Cardiac fibroblast (primary cell): ENCODE results near the gene PSPN.
"Not testable (repeated sequence)": the region's sequence is repeated elsewhere in the genome, so short reads cannot be mapped to it uniquely, and the experiment has no call there.

Source experiments
- DNase-seq, 2 donors: peaks; one replicate each; pipeline versions ENCODE4 v3.0.0 to v3.0.0-alpha.2; 2010; ENCODE audit warnings: low read depth in 2 of 2
- H3K4me3 ChIP-seq, 2 donors: replicated peaks in 1 of 2; 1 replicate in 1 of 2; 2 replicates in 1 of 2; pipeline ENCODE4 v1.5.1; 2011; ENCODE audit warnings: low read depth in 2 of 2, low read length in 2 of 2, mild to moderate bottlenecking in 2 of 2, moderate library complexity in 1 of 2
- TF ChIP-seq, protein P1 (sequence below): IDR thresholded peaks from one replicate; pipeline ENCODE4 v1.5.1; 2011; ENCODE audit warnings: low read depth, mild to moderate bottlenecking, low read length, inconsistent platforms

PSPN gene

DNA sequence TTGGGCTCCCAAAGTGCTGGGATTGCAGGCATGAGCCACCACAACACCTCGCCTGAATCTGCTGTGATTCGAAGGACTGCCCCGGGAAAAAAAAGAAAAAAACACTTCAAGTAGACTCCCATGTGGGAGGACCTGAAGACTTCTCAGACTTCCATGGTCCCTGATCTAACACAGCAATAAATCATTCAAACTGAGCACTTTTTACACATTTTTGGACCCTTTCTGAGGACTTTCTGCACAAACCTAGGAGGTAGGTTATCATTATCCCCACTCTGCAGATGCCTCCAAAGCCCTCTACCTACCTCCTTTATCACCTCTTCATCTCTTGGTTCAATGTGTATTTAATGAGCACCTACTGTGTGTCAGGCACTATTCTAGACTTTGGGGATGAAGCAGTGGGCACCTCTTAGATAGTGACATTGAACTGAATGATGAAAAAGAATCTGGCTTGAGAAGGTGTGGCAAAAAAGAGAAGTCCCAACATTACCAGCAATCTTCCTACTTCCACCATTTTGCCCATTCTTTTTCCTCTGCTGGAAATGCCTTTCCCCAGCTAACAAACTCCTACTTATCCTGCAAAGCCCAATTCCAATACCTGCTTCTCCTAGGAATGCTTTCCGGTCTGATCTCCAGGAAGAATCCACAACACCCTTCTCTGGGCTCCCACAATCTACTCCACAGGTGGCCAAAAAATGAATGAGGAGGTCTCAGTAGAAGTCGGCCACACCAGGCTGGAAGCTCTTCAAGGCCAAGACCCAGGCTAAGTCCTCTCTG lies 16.0 kb downstream of the PSPN start:
- DNase-seq, result no peak
- TF ChIP-seq, protein P1, sequence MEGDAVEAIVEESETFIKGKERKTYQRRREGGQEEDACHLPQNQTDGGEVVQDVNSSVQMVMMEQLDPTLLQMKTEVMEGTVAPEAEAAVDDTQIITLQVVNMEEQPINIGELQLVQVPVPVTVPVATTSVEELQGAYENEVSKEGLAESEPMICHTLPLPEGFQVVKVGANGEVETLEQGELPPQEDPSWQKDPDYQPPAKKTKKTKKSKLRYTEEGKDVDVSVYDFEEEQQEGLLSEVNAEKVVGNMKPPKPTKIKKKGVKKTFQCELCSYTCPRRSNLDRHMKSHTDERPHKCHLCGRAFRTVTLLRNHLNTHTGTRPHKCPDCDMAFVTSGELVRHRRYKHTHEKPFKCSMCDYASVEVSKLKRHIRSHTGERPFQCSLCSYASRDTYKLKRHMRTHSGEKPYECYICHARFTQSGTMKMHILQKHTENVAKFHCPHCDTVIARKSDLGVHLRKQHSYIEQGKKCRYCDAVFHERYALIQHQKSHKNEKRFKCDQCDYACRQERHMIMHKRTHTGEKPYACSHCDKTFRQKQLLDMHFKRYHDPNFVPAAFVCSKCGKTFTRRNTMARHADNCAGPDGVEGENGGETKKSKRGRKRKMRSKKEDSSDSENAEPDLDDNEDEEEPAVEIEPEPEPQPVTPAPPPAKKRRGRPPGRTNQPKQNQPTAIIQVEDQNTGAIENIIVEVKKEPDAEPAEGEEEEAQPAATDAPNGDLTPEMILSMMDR, result no peak
- H3K4me3 ChIP-seq, result no peak overlapping the region

DNA sequence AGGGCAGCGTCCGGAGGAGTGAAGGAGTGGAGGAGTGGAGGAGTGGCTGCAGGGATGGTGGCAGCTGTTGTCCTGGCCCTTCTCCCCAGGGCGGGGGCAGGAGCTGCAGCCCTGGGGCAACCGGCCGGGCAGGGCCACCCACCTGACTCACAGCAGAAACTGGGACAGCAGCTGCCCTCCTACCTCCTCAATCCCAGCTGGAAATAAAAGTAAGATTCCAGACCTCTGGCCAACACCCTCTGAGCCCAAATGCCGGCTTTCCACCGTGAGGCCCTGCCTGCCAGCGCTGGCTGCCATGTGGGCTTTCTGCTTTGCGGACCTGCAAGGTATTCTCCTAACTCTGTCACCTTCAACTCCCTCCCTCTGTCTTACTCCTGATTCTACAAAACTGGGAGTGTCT lies 17.7 kb downstream of the PSPN start:
- TF ChIP-seq, protein P1, result no peak
- DNase-seq, result no peak
- H3K4me3 ChIP-seq, result no peak overlapping the region

DNA sequence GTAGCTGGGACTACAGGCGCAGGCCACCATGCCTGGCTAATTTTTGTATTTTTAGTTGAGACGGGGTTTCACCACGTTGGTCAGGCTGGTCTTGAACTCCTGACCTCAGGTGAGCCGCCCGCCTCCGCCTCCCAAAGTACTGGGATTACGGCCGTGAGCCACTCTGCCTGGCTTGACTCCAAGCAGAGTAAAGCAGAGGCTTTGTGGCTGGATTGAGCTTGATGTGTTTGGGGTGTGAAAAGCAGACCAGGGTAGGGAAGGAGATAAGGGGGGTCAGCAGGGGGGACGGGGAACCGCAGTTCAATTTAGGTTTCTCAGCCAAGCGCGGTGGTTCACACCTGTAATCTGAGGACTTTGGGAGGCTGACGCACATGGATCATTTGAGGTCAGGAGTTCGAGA lies 18.6 kb downstream of the PSPN start:
- no peak for DNase-seq
- TF ChIP-seq, protein P1, result no peak
- no peak overlapping the region for H3K4me3 ChIP-seq

DNA sequence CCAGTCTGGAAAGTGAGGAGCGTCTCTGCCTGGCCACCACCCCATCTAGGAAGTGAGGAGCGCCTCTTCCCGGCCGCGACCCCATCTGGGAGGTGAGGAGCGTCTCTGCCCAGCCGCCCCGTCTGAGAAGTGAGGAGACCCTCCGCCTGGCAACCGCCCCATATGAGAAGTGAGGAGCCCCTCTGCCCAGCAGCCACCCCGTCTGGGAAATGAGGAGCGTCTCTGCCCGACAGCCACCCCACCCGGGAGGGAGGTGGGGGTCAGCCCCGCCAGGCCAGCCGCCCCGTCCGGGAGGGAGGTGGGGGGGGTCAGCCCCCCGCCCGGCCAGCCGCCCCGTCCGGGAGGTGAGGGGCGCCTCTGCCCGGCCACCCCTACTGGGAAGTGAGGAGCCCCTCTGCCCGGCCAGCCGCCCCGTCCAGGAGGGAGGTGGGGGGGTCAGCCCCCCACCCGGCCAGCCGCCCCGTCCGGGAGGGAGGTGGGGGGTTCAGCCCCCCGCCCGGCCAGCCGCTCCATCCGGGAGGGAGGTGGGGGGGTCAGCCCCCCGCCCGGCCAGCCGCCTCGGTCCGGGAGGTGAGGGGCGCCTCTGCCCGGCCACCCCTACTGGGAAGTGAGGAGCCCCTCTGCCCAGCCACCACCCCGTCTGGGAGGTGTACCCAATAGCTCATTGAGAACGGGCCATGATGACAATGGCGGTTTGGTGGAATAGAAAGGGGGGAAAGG lies 20.3 kb downstream of the PSPN start:
- not testable (repeated sequence) for DNase-seq, H3K4me3 ChIP-seq

DNA sequence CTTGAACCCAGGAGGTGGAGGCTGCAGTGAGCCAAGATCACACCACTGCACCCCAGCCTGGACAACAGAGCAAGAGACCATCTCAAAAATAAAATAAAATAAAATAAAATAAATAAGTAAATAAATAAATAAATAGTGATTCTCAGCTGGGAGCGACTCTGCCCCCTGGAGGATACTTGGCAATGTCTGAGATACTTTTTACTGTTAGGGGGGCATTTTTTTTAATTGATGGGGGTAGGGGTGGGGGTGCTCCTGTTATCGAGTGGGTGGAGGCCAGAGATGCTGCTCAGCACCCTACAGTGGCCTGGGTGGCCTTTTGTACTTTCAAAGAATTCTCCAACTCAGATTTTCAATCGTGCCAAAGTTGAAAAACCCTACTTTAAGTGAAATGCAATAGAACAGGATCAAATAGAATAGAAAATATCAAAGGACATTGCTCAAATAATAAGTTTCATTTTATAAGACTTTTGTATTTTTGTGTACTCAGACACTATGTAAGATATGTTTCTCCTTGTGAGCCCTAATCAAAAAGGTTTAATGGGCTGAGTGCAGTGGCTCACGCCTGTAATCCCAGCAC lies 21.5 kb downstream of the PSPN start:
- H3K4me3 ChIP-seq, result no peak overlapping the region
- peak; percentile 43 for DNase-seq

DNA sequence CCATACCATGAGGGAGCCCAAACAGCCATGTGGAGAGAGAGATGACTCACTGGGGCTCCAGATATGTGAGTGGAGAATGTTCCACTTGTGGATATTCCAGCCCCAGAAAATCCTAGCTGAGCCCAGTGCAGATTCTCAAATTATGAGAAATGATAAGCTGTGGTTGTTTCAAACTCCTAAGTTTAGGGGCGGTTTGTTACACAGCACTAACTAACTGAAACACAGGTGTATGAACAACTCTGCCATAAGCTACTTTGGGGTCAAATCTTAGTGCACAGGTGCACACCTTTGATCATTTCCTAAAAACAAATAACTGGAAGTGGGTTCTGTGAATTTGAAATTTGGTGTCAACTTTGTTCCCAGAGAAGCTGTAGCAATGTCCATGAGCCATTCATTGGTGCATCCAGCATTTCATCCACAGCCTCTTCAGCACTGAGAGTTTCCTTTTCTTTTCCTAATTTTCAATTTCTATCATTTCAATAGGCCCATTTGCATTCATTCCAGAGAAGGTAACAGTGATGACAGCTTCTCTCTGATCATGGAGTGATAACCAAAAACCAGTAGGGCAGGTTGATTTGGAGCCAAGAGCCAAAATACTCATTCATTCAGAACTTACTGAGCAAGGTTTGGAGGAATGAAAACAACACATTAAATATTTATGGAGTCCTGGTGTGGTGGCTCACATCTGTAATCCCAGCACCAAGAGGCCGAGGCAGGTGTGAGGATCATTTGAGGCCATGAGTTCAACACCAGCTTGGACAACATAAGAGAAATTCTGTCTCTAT lies 23.2 kb downstream of the PSPN start:
- DNase-seq, result no peak
- TF ChIP-seq, protein P1, result no peak
- H3K4me3 ChIP-seq, result no peak overlapping the region

More for the DNA sequence above, 21.5 kb downstream of the PSPN start:
- TF ChIP-seq, protein P1, result peak; percentile 50
